ENCODE results near the gene ZFYVE9.

The ZFYVE9 gene

GRCh38 chr1:52112489-52112888, 29.4 kb upstream of the ZFYVE9 start:
- TF ChIP-seq BACH2 (CRISPR knock-in tag; IDR thresholded peaks at IDR 0.05; ENCODE audit: borderline replicate concordance), result no peak
- no peak for TF ChIP-seq ESRRG (CRISPR knock-in tag; IDR thresholded peaks at IDR 0.05)
- no peak for TF ChIP-seq ZFP30 (CRISPR knock-in tag; IDR thresholded peaks at IDR 0.05)
- TF ChIP-seq OSR1 (CRISPR knock-in tag; IDR thresholded peaks at IDR 0.05), result no peak
- TF ChIP-seq ZNF565 (CRISPR knock-in tag; conservative IDR thresholded peaks at IDR 0.05; ENCODE audit: low read depth), result no peak
- ATAC-seq, result no peak

GRCh38 chr1:52119301-52120079, 22.4 kb upstream of the ZFYVE9 start:
- no peak for TF ChIP-seq ZNF70 (CRISPR knock-in tag; IDR thresholded peaks at IDR 0.05)
- TF ChIP-seq OSR1 (CRISPR knock-in tag; IDR thresholded peaks at IDR 0.05), result no peak
- no peak for TF ChIP-seq BACH2 (CRISPR knock-in tag; IDR thresholded peaks at IDR 0.05; ENCODE audit: borderline replicate concordance)
- TF ChIP-seq ISL1 (CRISPR knock-in tag; IDR thresholded peaks at IDR 0.05), result no peak
- no peak for TF ChIP-seq ZC3H10 (CRISPR knock-in tag; IDR thresholded peaks at IDR 0.05)
- TF ChIP-seq ARNTL (CRISPR knock-in tag; IDR thresholded peaks at IDR 0.05; ENCODE audit: borderline replicate concordance, low read depth), result no peak
- no peak for TF ChIP-seq CREB5 (CRISPR knock-in tag; IDR thresholded peaks at IDR 0.05; ENCODE audit: low read depth)
- no peak for TF ChIP-seq ESRRG (CRISPR knock-in tag; IDR thresholded peaks at IDR 0.05)
- no peak for TF ChIP-seq TCF4 (CRISPR knock-in tag; IDR thresholded peaks at IDR 0.05; ENCODE audit: borderline replicate concordance)
- TF ChIP-seq ZNF8 (CRISPR knock-in tag; IDR thresholded peaks at IDR 0.05), result no peak
- ATAC-seq, result no peak

DNA sequence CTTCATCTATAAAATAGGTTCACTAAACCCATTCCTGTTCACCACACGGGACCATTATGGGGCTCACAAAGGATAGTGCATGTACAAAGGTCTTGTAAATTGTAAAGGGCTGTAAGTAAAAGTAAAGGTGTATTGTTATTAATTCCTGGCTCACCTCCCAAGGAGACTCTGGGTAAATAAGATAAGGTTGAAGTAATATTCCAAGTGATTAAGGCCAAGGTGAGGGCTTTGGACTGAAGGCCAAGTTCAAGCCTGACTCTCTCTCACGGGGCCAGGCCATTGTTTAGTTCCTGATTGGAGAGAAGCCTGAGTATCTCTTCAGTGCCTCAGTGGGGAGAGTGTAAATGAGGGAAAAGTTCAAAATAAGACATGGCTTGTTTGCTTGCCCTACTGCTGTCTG, 19.5 kb upstream of the ZFYVE9 start:
- no peak for ATAC-seq

More for the DNA sequence above, 19.5 kb upstream of the ZFYVE9 start:
- no peak for TF ChIP-seq ZNF565 (CRISPR knock-in tag; conservative IDR thresholded peaks at IDR 0.05; ENCODE audit: low read depth)
- TF ChIP-seq RARB (CRISPR knock-in tag; IDR thresholded peaks at IDR 0.05), result no peak
- TF ChIP-seq, protein P1, sequence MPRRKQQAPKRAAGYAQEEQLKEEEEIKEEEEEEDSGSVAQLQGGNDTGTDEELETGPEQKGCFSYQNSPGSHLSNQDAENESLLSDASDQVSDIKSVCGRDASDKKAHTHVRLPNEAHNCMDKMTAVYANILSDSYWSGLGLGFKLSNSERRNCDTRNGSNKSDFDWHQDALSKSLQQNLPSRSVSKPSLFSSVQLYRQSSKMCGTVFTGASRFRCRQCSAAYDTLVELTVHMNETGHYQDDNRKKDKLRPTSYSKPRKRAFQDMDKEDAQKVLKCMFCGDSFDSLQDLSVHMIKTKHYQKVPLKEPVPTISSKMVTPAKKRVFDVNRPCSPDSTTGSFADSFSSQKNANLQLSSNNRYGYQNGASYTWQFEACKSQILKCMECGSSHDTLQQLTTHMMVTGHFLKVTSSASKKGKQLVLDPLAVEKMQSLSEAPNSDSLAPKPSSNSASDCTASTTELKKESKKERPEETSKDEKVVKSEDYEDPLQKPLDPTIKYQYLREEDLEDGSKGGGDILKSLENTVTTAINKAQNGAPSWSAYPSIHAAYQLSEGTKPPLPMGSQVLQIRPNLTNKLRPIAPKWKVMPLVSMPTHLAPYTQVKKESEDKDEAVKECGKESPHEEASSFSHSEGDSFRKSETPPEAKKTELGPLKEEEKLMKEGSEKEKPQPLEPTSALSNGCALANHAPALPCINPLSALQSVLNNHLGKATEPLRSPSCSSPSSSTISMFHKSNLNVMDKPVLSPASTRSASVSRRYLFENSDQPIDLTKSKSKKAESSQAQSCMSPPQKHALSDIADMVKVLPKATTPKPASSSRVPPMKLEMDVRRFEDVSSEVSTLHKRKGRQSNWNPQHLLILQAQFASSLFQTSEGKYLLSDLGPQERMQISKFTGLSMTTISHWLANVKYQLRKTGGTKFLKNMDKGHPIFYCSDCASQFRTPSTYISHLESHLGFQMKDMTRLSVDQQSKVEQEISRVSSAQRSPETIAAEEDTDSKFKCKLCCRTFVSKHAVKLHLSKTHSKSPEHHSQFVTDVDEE (CRISPR knock-in tag; IDR thresholded peaks at IDR 0.05), result no peak
- no peak for TF ChIP-seq GLIS3 (CRISPR knock-in tag; IDR thresholded peaks at IDR 0.05)
- TF ChIP-seq ISL1 (CRISPR knock-in tag; IDR thresholded peaks at IDR 0.05), result no peak
- TF ChIP-seq BACH2 (CRISPR knock-in tag; IDR thresholded peaks at IDR 0.05; ENCODE audit: borderline replicate concordance), result no peak
- TF ChIP-seq, protein P2, sequence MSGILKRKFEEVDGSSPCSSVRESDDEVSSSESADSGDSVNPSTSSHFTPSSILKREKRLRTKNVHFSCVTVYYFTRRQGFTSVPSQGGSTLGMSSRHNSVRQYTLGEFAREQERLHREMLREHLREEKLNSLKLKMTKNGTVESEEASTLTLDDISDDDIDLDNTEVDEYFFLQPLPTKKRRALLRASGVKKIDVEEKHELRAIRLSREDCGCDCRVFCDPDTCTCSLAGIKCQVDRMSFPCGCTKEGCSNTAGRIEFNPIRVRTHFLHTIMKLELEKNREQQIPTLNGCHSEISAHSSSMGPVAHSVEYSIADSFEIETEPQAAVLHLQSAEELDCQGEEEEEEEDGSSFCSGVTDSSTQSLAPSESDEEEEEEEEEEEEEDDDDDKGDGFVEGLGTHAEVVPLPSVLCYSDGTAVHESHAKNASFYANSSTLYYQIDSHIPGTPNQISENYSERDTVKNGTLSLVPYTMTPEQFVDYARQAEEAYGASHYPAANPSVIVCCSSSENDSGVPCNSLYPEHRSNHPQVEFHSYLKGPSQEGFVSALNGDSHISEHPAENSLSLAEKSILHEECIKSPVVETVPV (CRISPR knock-in tag; IDR thresholded peaks at IDR 0.05), result no peak
- TF ChIP-seq SNAI2 (CRISPR knock-in tag; IDR thresholded peaks at IDR 0.05), result no peak
- no peak for TF ChIP-seq ZNF70 (CRISPR knock-in tag; IDR thresholded peaks at IDR 0.05)
- TF ChIP-seq ZFP3 (CRISPR knock-in tag; IDR thresholded peaks at IDR 0.05), result no peak
- TF ChIP-seq, protein P3, sequence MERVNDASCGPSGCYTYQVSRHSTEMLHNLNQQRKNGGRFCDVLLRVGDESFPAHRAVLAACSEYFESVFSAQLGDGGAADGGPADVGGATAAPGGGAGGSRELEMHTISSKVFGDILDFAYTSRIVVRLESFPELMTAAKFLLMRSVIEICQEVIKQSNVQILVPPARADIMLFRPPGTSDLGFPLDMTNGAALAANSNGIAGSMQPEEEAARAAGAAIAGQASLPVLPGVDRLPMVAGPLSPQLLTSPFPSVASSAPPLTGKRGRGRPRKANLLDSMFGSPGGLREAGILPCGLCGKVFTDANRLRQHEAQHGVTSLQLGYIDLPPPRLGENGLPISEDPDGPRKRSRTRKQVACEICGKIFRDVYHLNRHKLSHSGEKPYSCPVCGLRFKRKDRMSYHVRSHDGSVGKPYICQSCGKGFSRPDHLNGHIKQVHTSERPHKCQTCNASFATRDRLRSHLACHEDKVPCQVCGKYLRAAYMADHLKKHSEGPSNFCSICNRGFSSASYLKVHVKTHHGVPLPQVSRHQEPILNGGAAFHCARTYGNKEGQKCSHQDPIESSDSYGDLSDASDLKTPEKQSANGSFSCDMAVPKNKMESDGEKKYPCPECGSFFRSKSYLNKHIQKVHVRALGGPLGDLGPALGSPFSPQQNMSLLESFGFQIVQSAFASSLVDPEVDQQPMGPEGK (CRISPR knock-in tag; IDR thresholded peaks at IDR 0.05; ENCODE audit: borderline replicate concordance), result no peak
- TF ChIP-seq ZNF8 (CRISPR knock-in tag; IDR thresholded peaks at IDR 0.05), result no peak
- no peak for TF ChIP-seq CSDC2 (CRISPR knock-in tag; IDR thresholded peaks at IDR 0.05)
- no peak for TF ChIP-seq ZFP30 (CRISPR knock-in tag; IDR thresholded peaks at IDR 0.05)
- no peak for TF ChIP-seq CREB5 (CRISPR knock-in tag; IDR thresholded peaks at IDR 0.05; ENCODE audit: low read depth)
